GM12891 (cell line): Measurements from ENCODE around the gene USP34.

Experiments
- PAX5 ChIP-seq: IDR thresholded peaks from 2 replicates; pipeline ENCODE4 v1.6.1; 2011; ENCODE audit warnings: low read length, moderate library complexity, mild to moderate bottlenecking; ENCODE audit not compliant: insufficient read depth, severe bottlenecking
- POLR2A ChIP-seq: IDR thresholded peaks from 2 replicates; pipeline ENCODE4 v1.6.1; 2011; ENCODE audit warnings: low read depth, low read length, control low read depth
- POLR2AphosphoS5 ChIP-seq: IDR thresholded peaks from 2 replicates; pipeline ENCODE4 v1.6.1; 2011; ENCODE audit warnings: low read depth, low read length, control low read depth
- POU2F2 ChIP-seq: IDR thresholded peaks from 2 replicates; pipeline ENCODE4 v1.6.1; 2011; ENCODE audit warnings: low read depth, mild to moderate bottlenecking, control low read depth, low read length, moderate library complexity
- SPI1 ChIP-seq: IDR thresholded peaks from 2 replicates; pipeline ENCODE4 v1.6.1; 2011; ENCODE audit warnings: low read depth, low read length, control low read depth
- TAF1 ChIP-seq: IDR thresholded peaks from 2 replicates; pipeline ENCODE4 v1.6.1; 2011; ENCODE audit warnings: low read depth, low read length, control low read depth

- no peak for TF ChIP-seq POLR2AphosphoS5
- no peak for TF ChIP-seq TAF1
- TF ChIP-seq POLR2A, result no peak
- no peak for TF ChIP-seq POU2F2
- no peak for TF ChIP-seq PAX5
- TF ChIP-seq SPI1, result no peak
Observed at GRCh38 chr2:61193670-61194561, 277.0 kb downstream of the USP34 start.
